K562 (cell line): ENCODE measurements around the gene HPCA.

ENCODE experiments used
- ADNP ChIP-seq: fragments of 200-800 bp; sonication (Bioruptor generic); IDR thresholded peaks from 2 replicates; pipeline ENCODE4 v1.6.1; 2016; ENCODE audit warnings: missing genetic modification characterization, missing compliant biosample characterization
- BRF2 ChIP-seq: IDR thresholded peaks from 3 replicates; pipeline ENCODE4 v1.6.1; 2011; ENCODE audit warnings: borderline replicate concordance, mild to moderate bottlenecking; ENCODE audit not compliant: insufficient read length, insufficient read depth
- CTCF ChIP-seq, 3 experiments: IDR thresholded peaks in 2 of 3; conservative IDR thresholded peaks in 1 of 3; 2 replicates each; pipeline ENCODE4 v1.5.1; 2011 to 2012; ENCODE audit warnings: low read length in 3 of 3, mild to moderate bottlenecking in 3 of 3, control low read depth in 2 of 3, improper control_type of control experiment in 1 of 3, inconsistent platforms in 1 of 3, low read depth in 1 of 3, mixed read lengths in 1 of 3, moderate library complexity in 1 of 3; ENCODE audit not compliant: insufficient read depth in 2 of 3
- DACH1 ChIP-seq: fragments of 450-650 bp; IDR thresholded peaks from 2 replicates; pipeline ENCODE4 v1.6.1; 2018; ENCODE audit not compliant: partially characterized antibody
- FOXJ3 ChIP-seq: sonication (generic); formaldehyde crosslinking; IDR thresholded peaks from 2 replicates; pipeline ENCODE4 v1.4.0; 2020; ENCODE audit warnings: mild to moderate bottlenecking, missing genetic modification reagents
- PATZ1 ChIP-seq: fragments of 250-450 bp; sonication (Bioruptor Pico); IDR thresholded peaks from 2 replicates; pipeline ENCODE4 v1.5.0; 2020; ENCODE audit warnings: mild to moderate bottlenecking, borderline replicate concordance
- RBFOX2 ChIP-seq: fragments of 200-400 bp; formaldehyde crosslinking; IDR thresholded peaks from 2 replicates; pipeline ENCODE4 v1.6.1; 2017; ENCODE audit warnings: low read depth, mild to moderate bottlenecking, low read length, moderate library complexity
- TOE1 ChIP-seq, 2 experiments: fragments of 450-650 bp in 1 of 2; sonication (generic) in 1 of 2; formaldehyde crosslinking in 1 of 2; IDR thresholded peaks; 2 replicates each; pipeline versions ENCODE4 v1.7.1 to v1.8.0; 2016 to 2022; ENCODE audit warnings: borderline replicate concordance in 2 of 2, mild to moderate bottlenecking in 2 of 2, antibody characterized with exemption in 1 of 2, inconsistent platforms in 1 of 2, low read depth in 1 of 2, missing genetic modification reagents in 1 of 2, moderate library complexity in 1 of 2
- ZNF280B ChIP-seq: fragments of 250-450 bp; sonication (Bioruptor Pico); IDR thresholded peaks from 2 replicates; pipeline ENCODE4 v1.5.1; 2021; ENCODE audit warnings: mild to moderate bottlenecking

- TF ChIP-seq TOE1 (IDR thresholded peaks at IDR 0.05; ENCODE audit: borderline replicate concordance): no peak
- no peak for TF ChIP-seq TOE1 (CRISPR knock-in tag; IDR thresholded peaks at IDR 0.05; ENCODE audit: borderline replicate concordance, low read depth)
- no peak for TF ChIP-seq ZNF280B (CRISPR knock-in tag)
- TF ChIP-seq CTCF (IDR thresholded peaks at IDR 0.05 in 2 of 3, conservative IDR thresholded peaks at IDR 0.05 in 1 of 3; ENCODE audit: insufficient read depth in 2 of 3, low read depth in 1 of 3, low read length in 3 of 3): no peak
- no peak for TF ChIP-seq DACH1
- no peak for TF ChIP-seq BRF2
- TF ChIP-seq PATZ1 (CRISPR knock-in tag): no peak
- no peak for TF ChIP-seq RBFOX2
- TF ChIP-seq FOXJ3: no peak
- no peak for TF ChIP-seq ADNP (tag)
These were observed 11.8 kb downstream of the HPCA start for GRCh38 chr1:32898056-32898455.
